Measurements from ENCODE around the gene LRCH4. TPM values are rescaled to one million over a fixed set of nuclear protein-coding genes. Genes with fewer than 3 reads are reported as not detected.

The LRCH4 gene
- total and polyA plus RNA-seq, 9 of the 15 experiments (the other 6 are each of a cell fraction or from before 2014, with no cell fraction given): 0.06 to 63.3 (median 15.0) TPM

- TF ChIP-seq E2F5 (CRISPR knock-in tag; IDR thresholded peaks at IDR 0.05): no peak; the same call in 1 of the 2 replicates
- TF ChIP-seq FOXJ3 (CRISPR knock-in tag; IDR thresholded peaks at IDR 0.05): no peak
- TF ChIP-seq ZNF224 (CRISPR knock-in tag; IDR thresholded peaks at IDR 0.05): no peak
- TF ChIP-seq ZNF184 (CRISPR knock-in tag; IDR thresholded peaks at IDR 0.05): no peak
- no peak; the same call in 1 of the 2 replicates for TF ChIP-seq SOX6 (IDR thresholded peaks at IDR 0.05)
- TF ChIP-seq ZNF408 (CRISPR knock-in tag; IDR thresholded peaks at IDR 0.05; ENCODE audit: low read depth): no peak
- no peak for TF ChIP-seq TSHZ1 (CRISPR knock-in tag; IDR thresholded peaks at IDR 0.05)
- no peak for TF ChIP-seq ZKSCAN3 (CRISPR knock-in tag; IDR thresholded peaks at IDR 0.05)
- no peak for TF ChIP-seq ZNF77 (CRISPR knock-in tag; IDR thresholded peaks at IDR 0.05)
- no peak for TF ChIP-seq CEBPZ (IDR thresholded peaks at IDR 0.05; ENCODE audit: borderline replicate concordance, low read depth, low read length)
- TF ChIP-seq ZNF431 (CRISPR knock-in tag; IDR thresholded peaks at IDR 0.05): no peak
- TF ChIP-seq ZNF384 (IDR thresholded peaks at IDR 0.05; ENCODE audit: low read depth, low read length): no peak
- TF ChIP-seq SMARCC2 (IDR thresholded peaks at IDR 0.05; ENCODE audit: low read depth): no peak
- TF ChIP-seq ZNF23 (CRISPR knock-in tag; IDR thresholded peaks at IDR 0.05): no peak
- no peak for TF ChIP-seq ARNT (IDR thresholded peaks at IDR 0.05)
- no peak for TF ChIP-seq CBFA2T2 (conservative IDR thresholded peaks at IDR 0.05)
- no peak for TF ChIP-seq CEBPG (CRISPR knock-in tag; IDR thresholded peaks at IDR 0.05)
- no peak for TF ChIP-seq CEBPG (tag; conservative IDR thresholded peaks at IDR 0.05 in 1 of 2, IDR thresholded peaks at IDR 0.05 in 1 of 2)
- peak; percentile 91 for TF ChIP-seq POU5F1 (IDR thresholded peaks at IDR 0.05; ENCODE audit: borderline replicate concordance, low read depth, low read length, partially characterized antibody)
- TF ChIP-seq KDM1A (IDR thresholded peaks at IDR 0.05): no peak
- TF ChIP-seq E2F4 (CRISPR knock-in tag; IDR thresholded peaks at IDR 0.05; ENCODE audit: low read depth): no peak
Measured at GRCh38 chr7:100585511-100586265, at the start of gene LRCH4 (continued).

Data from K562 (cell line).